HepG2 (cell line): ENCODE results near the gene BAG3. TPM values are rescaled to one million over a fixed set of nuclear protein-coding genes. Genes with fewer than 3 reads are reported as not detected.

Source experiments
- ASH2L ChIP-seq: fragments of 300-600, 200-600 bp; sonication (generic); IDR thresholded peaks from 2 replicates; pipeline ENCODE4 v1.7.0; 2017; ENCODE audit warnings: low read depth, mild to moderate bottlenecking, moderate library complexity, mixed read lengths, low read length; ENCODE audit not compliant: insufficient read length
- ELF3 ChIP-seq: IDR thresholded peaks from 2 replicates; pipeline ENCODE4 v1.6.1; 2016; ENCODE audit warnings: missing genetic modification reagents, missing compliant biosample characterization
- ELK4 ChIP-seq: sonication (generic); formaldehyde crosslinking; IDR thresholded peaks from 2 replicates; pipeline ENCODE4 v1.9.0; 2021; ENCODE audit warnings: missing genetic modification reagents, borderline replicate concordance
- IRF2 ChIP-seq: IDR thresholded peaks from 2 replicates; pipeline ENCODE4 v1.6.1; 2018; ENCODE audit warnings: missing genetic modification reagents, missing compliant biosample characterization
- KDM3A ChIP-seq: IDR thresholded peaks from 2 replicates; pipeline ENCODE4 v1.6.1; 2018; ENCODE audit warnings: low read depth, missing compliant biosample characterization
- KLF9 ChIP-seq: IDR thresholded peaks from 2 replicates; pipeline ENCODE4 v1.6.1; 2016; ENCODE audit warnings: low read depth
- PLSCR1 ChIP-seq: sonication (generic); formaldehyde crosslinking; IDR thresholded peaks from 2 replicates; pipeline ENCODE4 v1.5.0; 2020; ENCODE audit warnings: missing genetic modification reagents, mild to moderate bottlenecking, borderline replicate concordance
- POGZ ChIP-seq: sonication (generic); formaldehyde crosslinking; IDR thresholded peaks from 2 replicates; pipeline ENCODE4 v1.4.0; 2020; ENCODE audit warnings: mild to moderate bottlenecking, missing genetic modification reagents
- PRDM15 ChIP-seq: sonication (generic); formaldehyde crosslinking; IDR thresholded peaks from 2 replicates; pipeline ENCODE4 v1.4.0; 2020; ENCODE audit warnings: missing genetic modification reagents
- RFX1 ChIP-seq: fragments of 450-650 bp; IDR thresholded peaks from 2 replicates; pipeline ENCODE4 v1.6.1; 2017
- RXRB ChIP-seq: IDR thresholded peaks from 2 replicates; pipeline ENCODE4 v1.6.1; 2016; ENCODE audit warnings: borderline replicate concordance, missing genetic modification reagents, missing compliant biosample characterization
- SAFB2 ChIP-seq: sonication (generic); formaldehyde crosslinking; IDR thresholded peaks from 2 replicates; pipeline ENCODE4 v1.5.1; 2020; ENCODE audit warnings: missing genetic modification reagents, low read depth, mild to moderate bottlenecking, borderline replicate concordance
- SNAI1 ChIP-seq: sonication (generic); formaldehyde crosslinking; IDR thresholded peaks from 2 replicates; pipeline ENCODE4 v1.5.0; 2020; ENCODE audit warnings: mild to moderate bottlenecking, missing genetic modification reagents, borderline replicate concordance
- SP1 ChIP-seq, 2 experiments: fragments of 450-650 bp in 1 of 2; sonication (generic) in 1 of 2; formaldehyde crosslinking in 1 of 2; IDR thresholded peaks; 2 replicates each; pipeline versions ENCODE4 v1.4.0 to v1.6.1; 2016 to 2020; ENCODE audit warnings: missing genetic modification reagents in 1 of 2
- SP5 ChIP-seq: IDR thresholded peaks from 2 replicates; pipeline ENCODE4 v1.6.1; 2016; ENCODE audit warnings: low read depth, borderline replicate concordance
- TARDBP ChIP-seq: sonication (generic); formaldehyde crosslinking; IDR thresholded peaks from 2 replicates; pipeline ENCODE4 v1.8.0; 2022; ENCODE audit warnings: mild to moderate bottlenecking, missing genetic modification reagents
- TCF7L2 ChIP-seq: IDR thresholded peaks from 2 replicates; pipeline ENCODE4 v1.6.1; 2011; ENCODE audit warnings: mild to moderate bottlenecking, low read depth, low read length, moderate library complexity
- UBTF ChIP-seq: sonication (generic); formaldehyde crosslinking; IDR thresholded peaks from 2 replicates; pipeline ENCODE4 v1.4.0; 2020; ENCODE audit warnings: mild to moderate bottlenecking, missing genetic modification reagents
- ZFX ChIP-seq: sonication (generic); formaldehyde crosslinking; IDR thresholded peaks from 2 replicates; pipeline ENCODE4 v1.4.0; 2020; ENCODE audit warnings: mild to moderate bottlenecking, low read depth, missing genetic modification reagents, moderate library complexity
- ZNF138 ChIP-seq: sonication (generic); formaldehyde crosslinking; IDR thresholded peaks from 2 replicates; pipeline ENCODE4 v1.5.0; 2020; ENCODE audit warnings: mild to moderate bottlenecking, low read depth, missing genetic modification reagents
- ZNF547 ChIP-seq: sonication (generic); formaldehyde crosslinking; IDR thresholded peaks from 2 replicates; pipeline ENCODE4 v1.5.1; 2020; ENCODE audit warnings: mild to moderate bottlenecking, missing genetic modification reagents
- ZNF580 ChIP-seq: IDR thresholded peaks from 2 replicates; pipeline ENCODE4 v1.6.1; 2016; ENCODE audit warnings: low read depth, borderline replicate concordance
- ZNF781 ChIP-seq: sonication (generic); formaldehyde crosslinking; IDR thresholded peaks from 2 replicates; pipeline ENCODE4 v1.5.1; 2020; ENCODE audit warnings: borderline replicate concordance, mild to moderate bottlenecking, missing genetic modification reagents; ENCODE audit errors: not compliant biosample characterization
- polyA plus RNA-seq, 8 experiments: library from polyadenylated mRNA; depleted of rRNA in 3 of 8; stranded (reverse) in 7 of 8; unstranded in 1 of 8; fragments of >200 nt; fragmentation: Illumina TruSeq in 4 of 8; extraction: Trizol in 4 of 8; gene quantifications; 2 replicates each; pipeline versions ENCODE4 v1.2.1 to v1.2.3, GENCODE V29; 2011 to 2016; ENCODE audit warnings: low read depth in 4 of 8, missing spikeins in 1 of 8, mixed read lengths in 1 of 8; ENCODE audit not compliant: insufficient read depth in 1 of 8
- total RNA-seq, 5 experiments: library from RNA; depleted of rRNA; stranded (reverse); fragments of >200 nt; fragmentation: Illumina TruSeq; extraction: Trizol; gene quantifications; 2 replicates each; pipeline ENCODE4 v1.2.3, GENCODE V29; 2016; ENCODE audit warnings: low read depth in 1 of 5

Gene BAG3
- total and polyA plus RNA-seq, 2 of the 13 experiments (the other 11 are each of a cell fraction or from before 2014, with no cell fraction given): 2.9 to 6.7 TPM

GRCh38 chr10:119723624-119724023, 72.4 kb downstream of the BAG3 start (continued):
- TF ChIP-seq PRDM15 (CRISPR knock-in tag) (no peak), ASH2L (no peak), ZNF580 (CRISPR knock-in tag) (no peak), ZFX (CRISPR knock-in tag) (peak; percentile 51), PLSCR1 (no peak), POGZ (CRISPR knock-in tag) (no peak), ZNF547 (no peak), TCF7L2 (no peak), SAFB2 (CRISPR knock-in tag) (no peak), KDM3A (CRISPR knock-in tag) (no peak), ELK4 (CRISPR knock-in tag) (no peak), ZNF138 (CRISPR knock-in tag) (no peak), SP1 (IDR thresholded peaks at IDR 0.05) (no peak), SP1 (CRISPR knock-in tag; IDR thresholded peaks at IDR 0.05) (no peak), ELF3 (peak; percentile 62), TARDBP (CRISPR knock-in tag) (0 out of 2 replicates have a peak, but pooled peaks have one; percentile 20), SP5 (CRISPR knock-in tag) (no peak), RXRB (peak; percentile 23; the same call in 1 of the 2 replicates), RFX1 (no peak), IRF2 (no peak), SNAI1 (CRISPR knock-in tag) (no peak), ZNF781 (CRISPR knock-in tag) (peak; percentile 47), KLF9 (CRISPR knock-in tag) (no peak), UBTF (CRISPR knock-in tag) (peak; percentile 19; the same call in 1 of the 2 replicates)
